Measurements from ENCODE around the gene GPR160.
A peak's percentile ranks its signal among the peaks of the same experiment; 100 is the strongest.
"Not testable (repeated sequence)": the region's sequence is repeated elsewhere in the genome, so short reads cannot be mapped to it uniquely, and the experiment has no call there.

GPR160 gene, protein sequence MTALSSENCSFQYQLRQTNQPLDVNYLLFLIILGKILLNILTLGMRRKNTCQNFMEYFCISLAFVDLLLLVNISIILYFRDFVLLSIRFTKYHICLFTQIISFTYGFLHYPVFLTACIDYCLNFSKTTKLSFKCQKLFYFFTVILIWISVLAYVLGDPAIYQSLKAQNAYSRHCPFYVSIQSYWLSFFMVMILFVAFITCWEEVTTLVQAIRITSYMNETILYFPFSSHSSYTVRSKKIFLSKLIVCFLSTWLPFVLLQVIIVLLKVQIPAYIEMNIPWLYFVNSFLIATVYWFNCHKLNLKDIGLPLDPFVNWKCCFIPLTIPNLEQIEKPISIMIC

DNA sequence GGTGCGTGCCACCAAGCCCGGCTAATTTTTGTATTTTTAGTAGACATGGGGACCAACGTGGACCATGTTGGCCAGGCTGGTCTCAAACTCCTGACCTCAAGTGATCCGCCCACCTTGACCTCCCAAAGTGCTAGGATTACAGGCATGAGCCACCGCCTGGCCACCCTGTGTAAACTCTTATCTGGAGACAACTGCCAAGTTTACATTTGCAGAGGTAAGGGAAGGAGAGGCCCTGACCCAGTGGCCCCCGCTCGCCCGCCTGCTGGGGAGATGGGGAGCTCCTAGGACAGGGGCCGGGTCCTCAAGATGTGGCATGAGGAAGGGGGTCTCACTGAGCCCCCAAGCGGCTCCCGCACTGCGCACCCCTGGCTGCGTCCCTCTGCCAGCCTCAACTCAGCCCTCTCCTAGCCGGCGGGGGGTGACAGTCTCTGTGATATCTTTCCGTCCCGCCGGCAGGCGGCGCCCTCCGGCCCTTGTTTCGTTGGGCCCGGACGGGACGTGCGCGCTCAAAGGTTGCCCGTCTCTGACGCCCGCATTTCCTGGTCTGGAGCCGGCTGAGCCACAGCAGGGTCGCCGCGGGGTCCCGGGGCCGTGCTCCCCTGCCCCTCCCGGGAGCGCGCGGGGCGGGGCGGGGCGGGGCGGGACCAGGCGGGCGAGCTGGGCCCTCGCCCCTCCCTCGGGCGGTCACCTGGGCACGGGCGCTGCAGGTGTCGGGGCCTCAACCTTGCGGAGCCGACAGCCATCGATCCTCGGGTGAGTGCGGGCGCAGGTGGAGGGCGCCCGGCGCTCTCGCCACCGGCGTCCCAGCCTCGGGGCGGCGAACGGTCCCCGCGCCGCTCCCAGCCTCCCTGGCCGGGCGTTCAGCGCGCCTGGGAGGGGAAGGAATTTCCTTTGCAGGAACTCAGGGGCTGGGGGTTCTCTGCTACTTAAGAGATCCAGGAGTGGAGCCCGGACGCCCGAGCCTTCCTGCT lies at the start of gene GPR160:
GPR160 (plus strand) TSS at position 533 of the 971 bp plus-strand sequence. CDS start 45,978 bp downstream, outside the sequence.
- peak; percentile 26 to 77 (median 57) for DNase-seq (ENCODE audit: low read depth in 3 of 3, low spot score in 1 of 3)

- no peak for DNase-seq (ENCODE audit: low read depth in 3 of 3, low spot score in 1 of 3)
Measured at GRCh38 chr3:169990431-169990830, 47.4 kb upstream of the GPR160 start.

GRCh38 chr3:169992156-169992555 lies 45.6 kb upstream of the GPR160 start:
- no peak for DNase-seq (ENCODE audit: low read depth in 3 of 3, low spot score in 1 of 3)

- no peak for DNase-seq (ENCODE audit: low read depth in 3 of 3, low spot score in 1 of 3)
Measured at GRCh38 chr3:169992781-169993180, 45.0 kb upstream of the GPR160 start.

GRCh38 chr3:169993761-169994160 lies 44.0 kb upstream of the GPR160 start:
- no peak for DNase-seq (ENCODE audit: low read depth in 3 of 3, low spot score in 1 of 3)

DNA sequence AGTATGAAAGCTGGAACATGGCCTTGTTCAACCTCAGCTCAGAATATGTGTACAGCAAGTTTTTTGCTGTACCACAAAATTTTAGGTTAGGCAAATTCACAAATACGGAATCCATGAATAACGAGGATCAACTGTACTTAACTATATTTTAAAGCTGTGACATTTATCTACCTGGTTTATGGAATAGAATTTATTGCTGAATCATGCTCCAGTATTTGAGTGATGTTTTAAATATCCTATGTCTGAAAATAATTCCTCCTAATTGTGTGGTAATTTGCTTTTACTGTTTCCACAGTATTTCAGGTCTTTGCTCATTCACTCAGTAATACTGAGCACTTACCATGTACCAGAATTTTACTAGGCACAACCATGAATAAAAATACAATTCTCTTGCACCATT lies 41.7 kb upstream of the GPR160 start:
- no peak for DNase-seq (ENCODE audit: low read depth in 3 of 3, low spot score in 1 of 3)

DNA sequence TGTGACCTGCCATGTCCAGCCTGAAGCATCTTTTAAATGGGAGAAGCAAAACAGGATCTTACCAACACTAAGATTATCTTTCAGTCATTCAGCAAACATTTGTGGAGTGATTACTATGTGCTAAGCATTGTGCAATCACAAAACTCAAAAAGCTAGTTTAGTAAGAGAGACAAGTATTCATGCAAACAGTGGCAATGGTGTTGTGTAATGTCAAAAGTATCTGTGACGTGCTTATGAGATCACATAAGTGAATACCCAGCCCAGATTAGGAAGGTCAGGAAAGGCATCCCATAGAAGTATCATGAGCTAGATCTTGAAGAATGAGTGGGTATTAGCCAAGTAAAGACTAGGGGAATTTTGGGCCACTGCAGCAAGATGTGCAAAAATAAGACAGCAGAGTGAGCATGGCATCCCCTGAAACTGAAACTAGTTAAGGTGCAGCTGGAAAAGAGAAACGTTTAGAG lies 39.1 kb upstream of the GPR160 start:
- no peak for DNase-seq (ENCODE audit: low read depth in 3 of 3, low spot score in 1 of 3)

DNA sequence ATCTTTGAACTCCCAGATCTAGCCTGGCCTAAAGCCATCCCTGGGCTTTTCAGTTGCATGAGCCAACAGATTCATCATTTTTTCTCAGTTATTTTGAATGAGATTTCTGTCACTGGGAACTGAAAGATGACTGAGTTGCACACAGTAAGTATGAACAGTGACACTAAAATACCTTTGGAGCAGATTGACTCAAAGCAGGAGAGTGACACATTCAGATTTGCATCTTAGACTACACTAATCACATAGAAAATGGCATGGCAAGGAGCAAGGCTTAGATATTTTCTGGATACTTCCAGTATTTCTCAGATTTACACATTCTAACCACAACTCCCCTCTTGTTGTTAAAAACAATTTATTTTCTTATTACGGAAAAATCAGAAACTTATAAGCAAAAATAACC lies 38.4 kb upstream of the GPR160 start:
- DNase-seq (ENCODE audit: low read depth in 3 of 3, low spot score in 1 of 3) = no peak

GRCh38 chr3:170000051-170000450 lies 37.7 kb upstream of the GPR160 start:
- no peak for DNase-seq (ENCODE audit: low read depth in 3 of 3, low spot score in 1 of 3)

- no peak for DNase-seq (ENCODE audit: low read depth in 3 of 3, low spot score in 1 of 3)
Measured at GRCh38 chr3:170002231-170002630, 35.6 kb upstream of the GPR160 start.

DNA sequence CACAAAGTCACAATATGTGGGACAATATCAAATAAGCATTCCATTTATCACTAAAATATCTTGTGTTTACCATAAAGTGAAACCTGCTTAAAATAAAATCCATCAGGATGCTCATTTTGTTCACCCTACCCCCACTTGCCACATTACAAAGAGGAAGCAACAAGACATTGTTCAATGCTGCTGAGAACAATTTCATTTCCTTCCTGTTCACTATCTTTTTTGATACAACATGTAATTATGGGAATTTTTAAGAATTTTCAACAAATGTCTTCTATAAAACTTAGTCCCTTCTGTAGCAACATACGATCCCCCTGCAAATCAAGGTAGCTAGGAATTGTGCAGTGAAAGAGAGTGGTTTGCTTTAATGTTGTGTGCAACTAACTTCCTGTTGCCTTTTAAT lies 34.9 kb upstream of the GPR160 start:
- no peak for DNase-seq (ENCODE audit: low read depth in 3 of 3, low spot score in 1 of 3)

- no peak for DNase-seq (ENCODE audit: low read depth in 3 of 3, low spot score in 1 of 3)
Measured at GRCh38 chr3:170003881-170004356, 33.9 kb upstream of the GPR160 start.

DNA sequence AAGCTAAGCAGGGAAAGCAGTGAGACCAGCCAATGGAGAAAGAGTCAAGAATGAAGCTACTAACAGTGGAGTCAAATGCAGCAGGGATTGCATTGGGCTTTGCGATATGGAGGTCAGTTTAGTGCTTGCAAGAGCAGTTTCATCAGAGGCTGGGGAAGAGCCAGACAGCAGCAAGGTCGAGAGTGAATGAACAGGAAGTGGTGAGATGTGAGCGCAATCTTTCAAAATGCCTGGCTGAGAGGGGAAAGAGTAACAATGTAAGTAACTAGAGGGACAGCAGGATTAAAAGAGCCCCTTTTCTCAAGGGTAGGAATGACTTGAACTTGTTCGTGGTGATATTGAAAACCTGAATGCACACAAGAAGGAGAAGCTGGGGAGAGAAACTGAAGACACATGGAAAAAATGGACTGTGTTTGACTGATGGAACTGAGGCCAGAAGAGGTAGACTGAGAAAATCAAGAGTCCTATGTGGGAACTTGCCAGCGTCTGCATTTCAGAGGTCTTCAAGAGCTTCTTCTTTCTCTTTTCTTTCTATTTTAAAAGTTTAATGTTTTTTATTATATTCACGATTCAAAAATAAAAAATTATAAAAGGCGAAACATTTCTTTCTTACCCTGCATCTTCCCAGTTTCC lies 30.6 kb upstream of the GPR160 start:
- DNase-seq (ENCODE audit: low read depth in 3 of 3, low spot score in 1 of 3) = no peak

GRCh38 chr3:170010498-170010897 lies 27.3 kb upstream of the GPR160 start:
- DNase-seq (ENCODE audit: low read depth in 3 of 3, low spot score in 1 of 3) = no peak

DNA sequence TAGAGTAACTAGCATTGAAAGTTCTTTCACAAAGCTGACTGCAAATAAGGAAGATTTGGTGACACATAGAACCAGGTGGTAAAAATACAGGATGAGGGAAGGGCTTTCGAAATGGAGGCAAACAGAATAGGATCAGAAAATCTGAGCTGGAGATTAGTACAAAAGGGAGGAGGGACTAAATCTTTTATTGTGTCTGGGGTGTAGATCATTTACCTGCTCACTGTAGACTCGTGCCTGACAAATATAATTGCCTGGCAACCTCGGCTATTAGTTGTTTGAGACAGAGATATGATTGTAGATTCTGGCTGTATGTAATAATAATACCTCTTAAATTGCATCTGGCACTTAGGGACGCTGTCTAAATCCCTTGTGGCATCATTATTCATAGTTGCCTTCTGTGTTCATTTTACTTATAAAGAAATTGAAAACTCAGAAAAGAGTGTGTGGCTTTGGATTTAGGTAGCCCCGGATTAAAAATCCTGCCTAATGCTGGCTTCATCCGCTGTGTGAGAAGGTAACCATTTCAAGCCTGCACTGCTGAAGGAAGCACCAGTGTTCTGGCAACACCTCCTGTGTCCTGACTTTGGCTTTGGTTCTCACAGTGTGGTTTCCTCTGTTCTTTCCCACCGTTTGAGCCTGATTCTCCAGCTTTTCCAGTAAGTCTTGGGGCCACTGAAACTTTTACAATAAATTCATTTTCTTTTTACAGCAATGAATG lies 25.0 kb upstream of the GPR160 start:
- DNase-seq (ENCODE audit: low read depth in 3 of 3, low spot score in 1 of 3) = no peak

- no peak for DNase-seq (ENCODE audit: low read depth in 3 of 3, low spot score in 1 of 3)
Measured at GRCh38 chr3:170016057-170016456, 21.7 kb upstream of the GPR160 start.

GRCh38 chr3:170019306-170019705 lies 18.5 kb upstream of the GPR160 start:
- not testable (repeated sequence) for DNase-seq (ENCODE audit: low read depth in 3 of 3, low spot score in 1 of 3)

DNA sequence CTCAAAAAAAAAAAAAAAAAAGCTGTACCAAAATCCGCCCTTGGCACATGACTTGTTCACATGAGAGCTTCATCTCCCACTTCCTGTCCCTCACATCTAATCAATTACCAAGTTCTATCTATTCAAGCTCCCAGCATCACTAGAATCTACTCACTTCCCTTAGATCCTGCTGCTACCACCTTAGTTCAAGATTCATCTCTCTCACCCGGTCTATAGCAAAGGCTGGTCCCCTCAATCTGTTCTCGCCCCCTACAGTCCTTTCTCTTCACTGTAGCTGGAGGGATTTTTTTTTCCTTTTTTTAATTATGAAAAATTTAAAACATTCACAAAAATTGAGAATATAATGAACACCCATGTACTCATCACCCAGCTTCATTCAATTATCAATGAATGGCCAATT lies 16.7 kb upstream of the GPR160 start:
- no peak for DNase-seq (ENCODE audit: low read depth in 3 of 3, low spot score in 1 of 3)

DNA sequence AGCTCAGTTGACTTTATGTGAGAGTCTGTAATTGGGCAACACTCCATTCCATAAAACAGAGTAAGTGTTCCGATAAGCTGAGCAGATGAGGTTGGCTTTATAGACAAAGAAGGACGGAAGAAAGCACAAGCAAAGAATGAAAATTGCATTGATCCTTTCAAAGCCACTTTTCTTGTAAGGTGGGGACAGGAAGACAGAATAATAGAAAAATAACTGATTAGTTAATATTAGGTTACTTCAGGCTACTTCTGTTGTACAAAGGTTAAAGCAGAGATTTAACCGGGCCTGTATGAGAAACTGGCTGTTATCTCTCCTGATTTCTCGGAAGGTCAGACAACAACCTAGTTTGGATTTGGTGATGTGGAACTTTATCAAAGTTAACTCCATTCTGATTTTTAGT lies 15.5 kb upstream of the GPR160 start:
- DNase-seq (ENCODE audit: low read depth in 3 of 3, low spot score in 1 of 3) = no peak

- no peak for DNase-seq (ENCODE audit: low read depth in 3 of 3, low spot score in 1 of 3)
Measured at GRCh38 chr3:170023165-170023564, 14.6 kb upstream of the GPR160 start.

- no peak for DNase-seq (ENCODE audit: low read depth in 3 of 3, low spot score in 1 of 3)
Measured at GRCh38 chr3:170024581-170024980, 13.2 kb upstream of the GPR160 start.
